Measurements from ENCODE around the gene NHS.

- TF ChIP-seq POLR2A (IDR thresholded peaks at IDR 0.05; ENCODE audit: low read depth) (no peak), CTCF (IDR thresholded peaks at IDR 0.05) (no peak)
These were observed 100.6 kb downstream of the NHS start for GRCh38 chrX:17475449-17476217.

Measured in esophagus muscularis mucosa (tissue), 3 donors.